ENCODE data around the gene ZNF316.

Gene ZNF316

DNA sequence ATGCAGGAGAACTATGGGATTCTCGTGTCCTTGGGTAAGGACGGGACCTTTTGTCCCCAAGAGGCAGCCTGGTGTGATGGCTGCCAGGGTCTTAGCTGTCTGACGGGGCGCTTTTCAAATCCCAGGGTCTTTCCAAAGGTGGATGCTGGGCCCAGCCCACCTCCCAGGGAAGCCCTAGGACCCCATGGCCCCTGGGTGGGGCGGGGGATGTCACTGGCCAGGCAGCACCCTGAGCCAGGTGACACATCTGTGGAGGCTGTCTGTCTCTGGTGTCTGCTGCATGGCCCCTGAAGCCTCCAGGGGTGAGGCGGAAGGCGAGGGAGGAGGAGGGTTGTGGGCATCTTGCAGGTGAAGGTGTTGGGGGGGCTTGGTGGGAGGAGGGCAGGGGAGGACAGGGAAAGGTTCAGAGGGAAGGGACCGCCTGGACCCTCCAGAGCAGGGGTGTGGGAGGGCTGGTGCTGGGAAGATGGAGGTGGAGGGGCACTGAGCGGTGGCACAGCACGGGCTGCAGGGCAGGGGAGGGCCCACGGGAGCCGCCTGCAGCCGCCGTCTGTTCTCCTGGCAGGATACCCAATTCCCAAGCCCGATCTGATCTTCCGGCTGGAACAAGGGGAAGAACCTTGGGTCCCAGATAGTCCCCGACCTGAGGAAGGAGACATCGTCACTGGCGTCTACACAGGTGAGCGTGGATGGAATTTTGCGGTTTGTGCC is 7.0 kb downstream of the ZNF316 start:
- FAIRE-seq (no peak), DNase-seq (ENCODE audit: extremely low spot score, insufficient read length, low read depth) (no peak)

DNA sequence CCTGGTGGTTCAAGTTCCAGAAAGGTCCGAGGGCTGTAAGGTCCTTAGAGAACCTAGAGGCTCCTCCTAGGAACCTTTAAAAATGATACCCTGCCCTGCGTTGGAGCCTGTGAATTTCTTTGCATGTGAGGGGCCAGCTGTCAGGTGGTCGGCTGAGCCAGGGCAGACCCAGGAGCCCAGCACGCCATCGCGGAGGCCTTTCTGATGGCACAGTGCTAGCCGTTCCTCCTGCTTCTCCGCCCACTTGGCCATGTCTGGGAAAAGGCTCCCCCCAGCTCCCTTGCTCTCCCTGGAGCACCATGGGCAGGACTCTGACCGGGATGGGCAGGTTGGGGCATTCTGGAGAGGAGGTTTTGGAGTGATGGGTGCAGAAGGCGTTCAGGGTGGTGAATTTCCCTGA is 7.6 kb downstream of the ZNF316 start:
- no peak for DNase-seq (ENCODE audit: extremely low spot score, insufficient read length, low read depth)
- no peak for FAIRE-seq

DNA sequence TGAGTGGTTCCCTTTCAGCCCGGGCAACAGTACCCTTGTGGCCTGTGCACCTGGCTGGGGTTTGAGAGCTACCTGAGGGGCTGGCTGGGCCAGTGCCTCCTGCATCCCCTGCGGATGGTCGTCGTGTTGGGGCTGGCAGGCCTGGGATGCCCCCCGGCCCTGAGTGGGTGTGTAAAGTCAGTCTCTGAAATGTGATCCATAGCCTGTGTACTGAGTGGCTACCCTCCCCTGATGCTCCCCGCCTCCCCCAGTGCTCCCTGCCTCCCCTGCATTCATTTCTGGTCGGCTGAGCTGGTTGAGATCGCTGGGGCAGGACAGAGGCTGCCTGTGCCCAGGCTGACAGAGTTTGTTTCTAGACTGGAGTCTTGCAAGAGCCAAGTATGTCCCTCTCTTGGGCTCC is 9.3 kb downstream of the ZNF316 start:
- FAIRE-seq (no peak), DNase-seq (ENCODE audit: extremely low spot score, insufficient read length, low read depth) (no peak)

DNA sequence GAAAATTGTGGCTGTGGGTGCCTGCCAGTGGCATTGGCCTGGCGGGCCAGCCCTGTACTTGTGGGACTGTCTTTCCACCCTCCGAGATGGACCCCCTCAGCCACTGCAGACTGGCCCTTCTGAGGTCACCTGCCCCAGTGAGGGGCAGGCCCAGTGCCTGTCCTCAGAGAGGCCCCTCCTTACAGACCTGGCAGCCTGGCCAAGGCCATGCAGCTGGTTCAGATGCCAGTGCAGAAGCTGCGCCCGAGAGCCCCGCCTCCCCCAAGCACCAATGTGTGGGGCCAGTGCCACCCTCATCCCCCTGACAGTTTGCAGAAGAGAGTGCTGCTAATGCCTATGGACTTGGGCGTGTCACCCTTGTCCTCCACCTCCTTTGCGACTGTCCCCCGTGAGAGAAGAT is 10.0 kb downstream of the ZNF316 start:
- DNase-seq (ENCODE audit: extremely low spot score, insufficient read length, low read depth) (no peak), FAIRE-seq (no peak)

DNA sequence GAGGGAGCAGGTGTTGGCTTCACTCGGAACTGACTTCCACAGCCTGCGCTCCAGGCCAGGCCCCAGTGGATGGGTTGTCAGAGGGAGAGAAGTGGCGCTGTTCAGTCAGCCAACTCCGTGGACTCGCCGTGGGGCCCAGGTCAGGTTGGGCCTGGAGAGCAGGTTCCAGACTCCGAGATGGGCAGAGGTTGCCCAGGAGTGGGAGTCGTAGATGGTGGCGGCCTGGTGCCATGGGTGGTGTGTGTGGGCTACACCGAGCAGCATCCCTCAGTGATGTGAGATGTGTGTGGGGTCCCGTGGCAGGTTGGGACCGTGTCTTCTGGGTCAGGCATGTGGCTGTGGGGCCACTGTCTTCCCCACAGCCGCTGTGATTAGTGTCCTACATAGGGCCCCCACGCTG is 10.4 kb downstream of the ZNF316 start:
- DNase-seq (ENCODE audit: extremely low spot score, insufficient read length, low read depth) (no peak), FAIRE-seq (no peak)

DNA sequence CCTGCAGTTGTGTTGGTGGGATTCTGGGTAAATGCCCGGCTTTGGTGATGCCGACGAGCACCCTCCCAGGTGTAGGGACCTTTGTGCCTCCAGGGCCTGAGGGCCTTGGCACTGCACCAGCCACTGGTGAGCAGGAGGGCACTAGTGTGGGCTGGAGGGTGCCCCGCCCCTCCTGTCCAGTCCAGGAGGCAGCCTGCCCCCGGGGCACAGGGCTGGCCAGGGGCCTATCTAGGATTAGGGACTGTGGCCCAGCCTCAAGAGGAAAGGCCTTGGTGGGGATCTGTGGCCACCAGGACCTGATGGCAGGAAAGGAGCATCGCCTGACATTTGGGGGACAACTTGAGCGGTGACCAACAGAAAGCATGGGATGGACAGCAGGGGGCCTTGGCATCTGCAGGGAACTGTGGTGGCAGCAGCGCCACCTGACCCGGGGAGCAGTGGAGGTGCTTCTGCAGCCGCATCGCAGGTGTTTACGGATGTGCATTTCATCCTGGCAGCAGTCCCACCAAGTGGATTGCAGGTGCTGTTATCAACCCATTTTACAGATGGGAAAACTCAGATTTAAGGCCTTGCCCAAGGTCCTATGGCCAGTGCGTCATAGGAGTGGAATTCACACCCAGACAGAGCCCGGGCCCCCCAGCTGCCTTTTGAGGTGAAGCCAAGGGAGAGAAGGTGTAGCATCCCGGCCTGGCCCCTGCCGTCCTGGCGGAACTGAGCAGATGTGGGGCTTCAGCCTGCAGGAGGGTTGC is 11.1 kb downstream of the ZNF316 start:
- FAIRE-seq (no peak), DNase-seq (ENCODE audit: extremely low spot score, insufficient read length, low read depth) (no peak)

DNA sequence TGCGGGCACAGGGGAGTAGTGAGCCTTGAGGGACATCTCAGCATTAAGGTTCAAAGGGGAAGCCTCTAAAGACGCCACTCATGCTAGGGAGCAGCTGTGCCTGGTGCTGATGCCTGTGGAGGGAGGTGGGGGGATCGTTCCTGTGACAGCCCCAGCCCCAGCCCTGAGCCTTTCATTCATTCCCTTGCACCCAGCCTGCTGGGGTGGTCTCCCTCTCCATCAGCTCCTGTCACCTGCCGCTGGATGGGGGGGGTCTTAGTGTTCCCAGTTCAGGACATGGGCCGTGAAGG is 11.6 kb downstream of the ZNF316 start:
- DNase-seq (ENCODE audit: extremely low spot score, insufficient read length, low read depth) (no peak), FAIRE-seq (no peak)

DNA sequence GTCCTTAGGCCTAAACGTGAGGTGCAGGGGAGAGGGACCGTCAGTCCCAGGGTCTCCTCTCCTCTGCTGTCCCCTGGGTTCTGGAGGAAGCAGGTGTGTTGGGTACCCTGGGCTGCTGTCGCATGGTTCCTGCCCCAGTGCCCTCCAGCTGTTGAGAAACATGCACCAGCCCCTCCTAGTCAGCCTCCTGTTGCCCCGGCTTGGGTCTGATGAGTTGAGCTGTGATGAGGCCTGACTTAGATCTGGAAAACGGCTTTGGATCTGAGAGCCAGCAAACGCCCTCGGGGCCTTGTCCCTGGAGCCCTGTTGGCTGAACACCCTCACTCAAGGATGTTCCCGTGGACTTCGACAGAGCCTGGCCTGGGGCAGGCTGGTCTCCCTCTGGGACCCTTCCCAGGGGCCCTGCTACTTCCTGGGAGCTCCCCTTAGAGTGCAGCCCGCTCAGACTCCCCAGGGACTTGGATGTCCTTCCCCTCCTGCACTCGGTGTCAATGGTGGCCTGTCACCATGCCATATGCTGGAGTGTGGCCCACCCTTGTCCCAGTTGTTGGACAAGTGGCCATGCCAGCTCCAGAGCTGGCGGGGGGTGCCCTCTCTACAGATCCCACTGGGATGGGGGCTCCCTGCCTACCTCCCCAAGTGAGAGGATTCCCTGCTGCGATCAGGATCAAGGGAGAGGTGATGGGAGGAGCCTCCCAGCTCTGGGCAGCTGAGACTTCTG is 12.3 kb downstream of the ZNF316 start:
- DNase-seq (ENCODE audit: extremely low spot score, insufficient read length, low read depth) (no peak), FAIRE-seq (no peak)

DNA sequence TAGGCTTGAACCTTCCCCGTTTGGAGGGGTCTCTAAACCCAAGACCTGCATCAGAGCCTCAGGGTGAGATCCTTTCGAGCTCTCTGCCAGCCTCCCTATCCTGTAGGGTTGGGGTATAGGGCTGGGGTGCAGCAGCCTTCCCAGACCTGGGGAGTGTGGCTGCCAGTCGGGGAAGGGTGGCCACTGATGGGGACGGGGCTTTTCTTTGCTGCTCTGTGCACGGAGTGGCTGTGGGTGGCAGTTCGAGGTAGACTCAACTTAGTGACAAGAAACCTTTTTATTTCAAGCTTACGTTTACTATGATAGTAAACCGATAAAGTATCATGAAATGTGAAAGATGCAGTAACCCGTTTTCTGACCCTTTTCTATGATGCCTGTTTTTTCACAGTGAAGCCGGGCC is 13.0 kb downstream of the ZNF316 start:
- FAIRE-seq (no peak), DNase-seq (ENCODE audit: extremely low spot score, insufficient read length, low read depth) (no peak)

DNA sequence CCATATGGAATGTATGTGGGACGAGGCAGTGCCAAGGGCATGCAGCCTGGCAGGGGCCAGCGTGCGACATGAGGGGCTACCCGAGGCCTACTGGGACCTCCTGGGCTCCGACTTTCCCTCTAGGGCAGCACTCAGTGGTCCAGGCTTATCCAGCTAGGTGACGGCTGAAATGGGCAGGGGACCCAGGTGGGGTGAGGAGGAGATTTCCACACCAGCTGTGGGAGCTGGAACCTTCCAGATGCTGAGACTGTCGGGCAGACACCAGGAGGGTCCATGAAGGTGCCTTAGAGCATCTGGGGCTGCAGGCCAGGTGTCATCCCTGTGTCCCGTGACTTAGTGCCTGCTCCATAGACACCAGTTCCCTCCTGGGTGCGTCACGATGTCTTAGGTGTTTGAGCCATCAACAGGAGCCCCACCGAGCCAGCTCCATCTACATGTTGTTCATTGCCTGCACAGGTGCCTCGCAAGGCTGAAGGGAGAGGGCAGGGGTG is 13.4 kb downstream of the ZNF316 start:
- FAIRE-seq, result no peak

DNA sequence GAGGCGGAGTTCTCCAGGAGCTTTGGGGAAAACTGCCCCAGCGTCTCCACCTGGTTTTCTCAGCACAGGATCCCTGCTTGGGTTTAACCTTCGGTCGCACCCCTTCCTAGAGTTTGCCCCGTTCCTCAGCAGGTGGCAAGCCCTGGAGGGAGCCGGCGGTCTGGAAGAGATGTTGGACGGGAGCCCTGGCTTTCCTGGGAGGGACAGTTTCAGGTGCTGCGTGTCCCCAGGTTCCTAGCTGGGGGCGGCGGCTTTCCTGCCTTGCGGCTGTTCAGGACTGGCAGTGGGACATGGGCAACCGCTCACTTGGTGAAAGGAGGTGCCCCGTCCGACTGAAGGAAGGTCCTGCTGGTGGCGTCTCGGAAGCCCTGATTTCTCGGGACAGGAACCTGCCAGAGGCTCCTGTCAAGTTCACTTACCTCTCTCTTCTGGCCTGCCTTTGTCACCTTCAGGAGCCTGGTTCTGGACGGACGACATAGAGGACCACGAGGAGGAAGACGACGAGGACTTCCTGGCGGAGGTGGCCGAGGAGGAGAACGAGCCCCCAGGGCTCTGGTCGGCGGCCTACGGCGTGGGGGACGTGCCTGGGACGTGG is 14.8 kb downstream of the ZNF316 start:
- FAIRE-seq, result no peak

More for the DNA sequence above, 13.4 kb downstream of the ZNF316 start:
- no peak for DNase-seq (ENCODE audit: extremely low spot score, insufficient read length, low read depth)

DNA sequence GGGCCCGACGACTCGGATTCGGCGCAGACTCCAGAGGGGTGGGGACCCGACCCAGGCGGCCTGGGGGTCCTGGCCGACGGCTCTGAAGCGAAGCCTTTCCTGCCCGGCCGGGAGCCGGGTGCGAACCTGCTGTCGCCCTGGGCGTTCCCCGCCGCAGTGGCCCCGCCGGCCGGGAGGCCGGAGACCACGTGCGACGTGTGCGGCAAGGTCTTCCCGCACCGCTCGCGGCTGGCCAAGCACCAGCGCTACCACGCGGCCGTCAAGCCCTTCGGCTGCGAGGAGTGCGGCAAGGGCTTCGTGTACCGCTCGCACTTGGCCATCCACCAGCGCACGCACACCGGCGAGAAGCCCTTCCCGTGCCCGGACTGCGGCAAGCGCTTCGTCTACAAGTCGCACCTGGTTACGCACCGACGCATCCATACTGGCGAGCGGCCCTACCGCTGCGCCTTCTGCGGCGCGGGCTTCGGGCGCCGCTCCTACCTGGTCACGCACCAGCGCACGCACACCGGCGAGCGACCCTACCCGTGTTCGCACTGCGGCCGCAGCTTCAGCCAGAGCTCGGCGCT is 15.4 kb downstream of the ZNF316 start:
- FAIRE-seq, result no peak
- DNase-seq (ENCODE audit: extremely low spot score, insufficient read length, low read depth), result no peak

More for the DNA sequence above, 14.8 kb downstream of the ZNF316 start:
- no peak for DNase-seq (ENCODE audit: extremely low spot score, insufficient read length, low read depth)

DNA sequence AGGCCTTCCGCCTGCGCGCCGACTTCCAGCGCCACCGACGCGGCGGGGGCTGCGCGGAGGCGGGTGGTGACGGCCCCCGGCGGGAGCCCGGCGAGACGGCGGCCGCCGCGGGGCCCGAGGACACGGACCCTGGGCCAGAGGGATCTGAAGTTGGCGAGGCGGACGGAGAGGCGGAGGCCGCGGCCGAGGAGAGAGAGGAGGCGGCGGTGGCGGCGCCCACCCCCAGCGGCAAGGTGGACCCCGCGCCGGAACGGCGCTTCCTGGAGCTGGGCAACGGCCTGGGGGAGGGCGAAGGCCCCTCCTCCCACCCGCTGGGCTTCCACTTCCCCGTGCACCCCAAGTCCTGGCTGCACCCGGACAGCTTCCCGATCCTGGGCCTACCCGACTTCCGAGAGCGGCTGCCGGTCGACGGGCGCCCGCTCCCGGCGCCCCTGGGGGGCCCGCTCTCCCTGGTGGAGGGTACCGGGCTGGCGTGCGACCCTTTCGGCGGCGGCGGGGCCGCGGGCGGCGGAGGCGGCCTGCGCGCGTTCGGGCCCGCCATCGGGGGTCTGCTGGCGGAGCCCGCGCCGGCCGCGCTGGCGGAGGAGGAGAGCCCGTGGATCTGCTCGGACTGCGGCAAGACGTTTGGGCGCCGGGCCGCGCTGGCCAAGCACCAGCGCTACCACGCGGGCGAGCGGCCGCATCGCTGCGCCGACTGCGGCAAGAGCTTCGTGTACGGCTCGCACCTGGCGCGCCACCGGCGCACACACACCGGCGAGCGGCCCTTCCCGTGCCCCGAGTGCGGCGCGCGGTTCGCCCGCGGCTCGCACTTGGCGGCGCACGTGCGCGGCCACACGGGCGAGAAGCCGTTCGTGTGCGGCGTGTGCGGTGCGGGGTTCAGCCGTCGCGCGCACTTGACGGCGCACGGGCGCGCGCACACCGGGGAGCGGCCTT is 16.2 kb downstream of the ZNF316 start:
- FAIRE-seq (no peak), DNase-seq (ENCODE audit: extremely low spot score, insufficient read length, low read depth) (no peak)

DNA sequence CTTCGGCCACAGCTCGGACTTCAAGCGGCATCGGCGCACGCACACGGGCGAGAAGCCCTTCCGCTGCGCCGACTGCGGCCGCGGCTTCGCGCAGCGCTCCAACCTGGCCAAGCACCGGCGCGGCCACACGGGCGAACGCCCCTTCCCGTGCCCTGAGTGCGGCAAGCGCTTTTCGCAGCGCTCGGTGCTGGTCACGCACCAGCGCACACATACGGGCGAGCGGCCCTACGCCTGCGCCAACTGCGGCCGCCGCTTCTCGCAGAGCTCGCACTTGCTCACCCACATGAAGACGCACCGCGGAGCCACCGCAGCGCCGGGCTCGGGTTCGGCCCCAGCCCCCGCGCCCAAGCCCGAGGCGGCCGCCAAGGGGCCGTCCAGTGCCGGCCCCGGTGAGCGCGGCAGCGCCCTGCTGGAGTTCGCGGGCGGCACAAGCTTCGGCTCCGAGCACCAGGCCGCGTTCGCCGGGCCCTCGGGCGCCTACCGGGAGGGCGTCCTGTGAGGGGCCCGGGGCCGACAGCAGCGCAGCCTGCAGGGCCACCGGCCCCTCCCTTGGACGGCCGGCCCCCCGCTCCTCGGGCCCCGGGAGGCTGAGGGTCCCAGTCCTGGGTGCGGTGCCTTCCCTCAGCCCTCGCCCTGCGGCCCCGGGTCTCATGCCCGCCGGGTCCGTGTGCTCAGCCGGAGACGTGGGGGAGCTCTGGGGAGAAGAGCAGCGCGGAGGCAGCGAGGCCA is 17.2 kb downstream of the ZNF316 start:
- DNase-seq (ENCODE audit: extremely low spot score, insufficient read length, low read depth) (no peak), FAIRE-seq (no peak)

DNA sequence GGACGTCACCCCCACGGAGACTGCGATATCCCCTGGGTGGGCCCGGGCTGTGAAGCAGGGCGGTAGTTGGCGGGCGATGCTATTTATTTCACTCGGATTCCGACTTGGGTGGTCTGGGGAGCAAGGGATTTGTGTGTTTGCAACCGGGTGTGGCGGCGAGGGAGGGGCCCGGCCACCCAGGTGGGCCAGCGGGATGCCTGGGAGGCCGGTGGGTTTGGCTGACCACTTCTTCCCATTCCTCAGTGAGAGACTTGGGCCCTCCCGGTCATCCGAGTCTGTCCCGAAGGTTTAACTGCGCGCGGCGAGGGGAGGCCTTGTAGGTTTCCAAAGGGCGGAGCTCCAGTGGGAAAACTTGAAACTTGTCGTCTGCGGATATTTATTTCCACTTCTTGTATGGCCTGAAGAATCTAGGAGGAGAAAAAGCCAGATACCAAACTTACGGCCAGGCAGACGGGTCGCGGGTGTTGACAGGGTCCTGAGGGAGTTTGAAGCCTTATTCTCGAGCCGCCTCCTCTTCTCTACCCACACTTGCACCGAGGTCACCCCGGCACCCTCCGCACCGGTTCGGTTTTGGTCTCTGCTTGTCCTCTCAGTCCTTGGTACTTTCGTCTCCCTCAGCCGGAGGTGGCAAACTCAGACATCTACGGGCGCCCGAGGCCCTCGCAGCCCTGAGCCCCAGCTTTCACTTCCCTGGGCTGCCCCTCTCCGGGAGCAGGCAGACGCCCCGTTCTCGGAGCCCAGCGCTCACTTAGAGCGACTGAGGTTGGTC is 17.9 kb downstream of the ZNF316 start:
- FAIRE-seq, result no peak

DNA sequence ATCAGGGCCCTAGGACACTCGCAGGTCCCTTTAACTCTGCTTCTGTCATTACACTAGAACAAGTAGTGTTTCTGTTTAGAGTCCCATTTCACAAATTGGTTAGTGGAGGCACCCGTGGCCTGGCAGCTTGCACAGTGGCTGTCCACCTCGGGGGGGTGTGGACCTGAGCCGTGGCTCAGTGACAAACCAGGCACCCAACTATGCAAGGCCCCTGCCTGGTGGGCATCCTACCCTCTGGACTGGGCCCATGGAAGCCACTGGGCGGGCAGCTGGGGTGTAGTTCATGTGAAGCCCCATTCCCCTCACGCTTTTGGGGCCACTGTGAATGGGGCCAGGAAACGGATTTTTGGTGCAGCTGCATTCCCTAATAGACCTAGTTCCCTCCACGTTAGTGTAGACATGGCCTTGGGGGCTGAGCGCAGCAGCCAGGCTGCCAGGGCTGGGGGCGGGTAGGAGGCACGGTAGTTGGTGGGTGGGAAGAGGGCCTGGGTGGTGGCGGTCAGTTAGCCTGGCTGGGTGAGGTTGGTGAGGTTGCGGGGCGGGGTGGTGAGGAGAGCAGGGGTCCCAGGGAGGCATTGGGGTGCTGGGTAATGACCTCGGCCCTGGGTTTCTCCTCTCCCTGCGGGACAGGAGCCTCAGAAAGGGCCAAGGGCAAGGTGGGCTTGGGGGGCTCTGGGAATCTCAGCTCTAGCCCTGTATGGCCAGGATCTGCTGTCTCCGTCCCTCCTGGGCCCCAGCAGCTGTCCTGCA is 18.7 kb downstream of the ZNF316 start:
- no peak for FAIRE-seq
- no peak for DNase-seq (ENCODE audit: extremely low spot score, insufficient read length, low read depth)

More for the DNA sequence above, 17.9 kb downstream of the ZNF316 start:
- DNase-seq (ENCODE audit: extremely low spot score, insufficient read length, low read depth), result no peak

DNA sequence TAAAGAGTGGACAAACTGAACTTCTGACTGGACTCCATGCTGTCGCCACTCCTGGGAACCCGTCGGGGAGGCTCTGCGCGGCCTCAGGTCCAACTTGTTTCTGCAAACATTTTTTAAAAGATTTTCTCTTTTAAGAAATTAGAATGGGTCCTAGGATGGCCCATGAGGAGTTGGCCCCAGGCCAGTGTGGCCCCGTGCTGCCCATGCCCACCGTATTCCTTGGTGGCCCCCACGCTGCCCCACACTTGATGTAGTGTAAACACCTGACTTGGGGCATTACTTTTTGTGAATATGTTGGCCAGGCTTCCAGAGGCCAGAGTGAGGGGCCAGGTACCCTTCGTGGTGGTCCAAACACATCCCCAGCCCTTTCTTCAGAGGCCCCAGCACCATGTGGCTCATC is 19.3 kb downstream of the ZNF316 start:
- FAIRE-seq (no peak), DNase-seq (ENCODE audit: extremely low spot score, insufficient read length, low read depth) (no peak)

Data from GM18507 (cell line).